HG02981 (cell line): Measurements from ENCODE around the gene PPFIA3.
"Not testable (repeated sequence)": the region's sequence is repeated elsewhere in the genome, so short reads cannot be mapped to it uniquely, and the experiment has no call there.

Experiments used
- ATAC-seq: cut with Tn5 transposase; IDR thresholded peaks from one replicate; pipeline ENCODE4 v1.9.1; 2021; ENCODE audit warnings: mild to moderate bottlenecking, moderate library complexity; ENCODE audit not compliant: unreplicated experiment

Gene PPFIA3

GRCh38 chr19:49123285-49123684 lies 3.9 kb downstream of the PPFIA3 start:
- ATAC-seq = not testable (repeated sequence)

- ATAC-seq = no peak
Measured at GRCh38 chr19:49125025-49125731, 5.8 kb downstream of the PPFIA3 start.

- no peak for ATAC-seq
Measured at GRCh38 chr19:49126575-49126974, 7.2 kb downstream of the PPFIA3 start.

- ATAC-seq = not testable (repeated sequence)
Measured at GRCh38 chr19:49127225-49127624, 7.9 kb downstream of the PPFIA3 start.

- peak; percentile 79 for ATAC-seq
Measured at GRCh38 chr19:49127674-49128544, 8.6 kb downstream of the PPFIA3 start.

GRCh38 chr19:49128545-49129237 lies 9.3 kb downstream of the PPFIA3 start:
- ATAC-seq = no peak

- ATAC-seq = no peak
Measured at GRCh38 chr19:49129238-49129583, 9.9 kb downstream of the PPFIA3 start.

GRCh38 chr19:49130325-49130724 lies 11.0 kb downstream of the PPFIA3 start:
- ATAC-seq = no peak

- no peak for ATAC-seq
Measured at GRCh38 chr19:49132974-49133609, 13.7 kb downstream of the PPFIA3 start.

GRCh38 chr19:49133621-49134454 lies 14.5 kb downstream of the PPFIA3 start:
- no peak for ATAC-seq

- no peak for ATAC-seq
Measured at GRCh38 chr19:49135686-49136085, 16.3 kb downstream of the PPFIA3 start.

GRCh38 chr19:49136771-49137171 lies 17.4 kb downstream of the PPFIA3 start:
- no peak for ATAC-seq

- ATAC-seq = no peak
Measured at GRCh38 chr19:49140951-49141350, 21.6 kb downstream of the PPFIA3 start.

GRCh38 chr19:49141352-49141751 lies 22.0 kb downstream of the PPFIA3 start:
- ATAC-seq = no peak

GRCh38 chr19:49142866-49143335 lies 23.6 kb downstream of the PPFIA3 start:
- peak; percentile 60 for ATAC-seq

- no peak for ATAC-seq
Measured at GRCh38 chr19:49145573-49146407, 26.4 kb downstream of the PPFIA3 start.

- ATAC-seq = not testable (repeated sequence)
Measured at GRCh38 chr19:49146408-49146770, 27.0 kb downstream of the PPFIA3 start.

- ATAC-seq = no peak
Measured at GRCh38 chr19:49148044-49148682, 28.8 kb downstream of the PPFIA3 start.
